Measurements from ENCODE around the gene AGPS.
A peak's percentile ranks its signal among the peaks of the same experiment; 100 is the strongest.
"Not testable (repeated sequence)": the region's sequence is repeated elsewhere in the genome, so short reads cannot be mapped to it uniquely, and the experiment has no call there.

AGPS gene

DNA sequence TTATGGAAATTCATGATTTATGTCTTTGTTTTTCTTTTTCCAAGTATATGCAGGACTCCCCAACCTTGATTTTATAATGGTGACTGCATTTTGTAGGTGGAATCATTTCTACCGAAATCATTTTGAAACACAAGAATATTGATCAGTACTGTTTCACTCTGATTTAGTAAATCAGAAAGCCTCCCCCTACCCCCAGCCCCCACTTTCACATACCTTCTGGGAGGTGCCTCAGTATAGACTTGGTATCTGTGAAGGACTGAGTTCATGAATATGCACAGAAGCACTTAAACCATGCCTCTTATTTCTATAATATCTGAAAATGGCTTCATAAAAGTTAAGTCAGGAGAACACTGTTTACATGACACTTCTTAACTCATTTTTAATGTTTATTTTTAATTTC, 147.7 kb downstream of the AGPS start:
- DNase-seq (ENCODE audit: low read depth, low spot score) = no peak
- no peak overlapping the region for H3K4me3 ChIP-seq (ENCODE audit: low read length)

GRCh38 chr2:177541258-177541991, 148.9 kb downstream of the AGPS start:
- no peak for DNase-seq (ENCODE audit: low read depth, low spot score)
- no peak overlapping the region for H3K4me3 ChIP-seq (ENCODE audit: low read length)

DNA sequence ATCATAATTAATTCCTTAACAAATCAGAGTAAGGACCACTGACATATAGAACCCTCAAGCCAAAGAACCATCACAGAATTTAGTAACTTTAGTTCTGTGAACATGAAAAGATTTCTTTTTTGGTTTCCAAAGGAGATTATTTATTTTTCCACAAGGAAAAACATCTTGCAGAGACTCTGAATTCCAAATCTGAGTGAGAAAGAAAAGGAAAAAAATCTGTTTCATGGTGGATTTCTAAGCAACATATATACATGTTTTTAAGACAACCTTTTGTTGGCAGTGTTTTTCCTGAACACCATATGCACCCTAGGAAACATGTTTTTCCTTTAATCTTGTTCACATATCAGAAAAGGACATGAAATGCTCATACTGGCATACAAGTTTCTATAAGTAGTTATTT, 149.8 kb downstream of the AGPS start:
- DNase-seq (ENCODE audit: low read depth, low spot score) = no peak

DNA sequence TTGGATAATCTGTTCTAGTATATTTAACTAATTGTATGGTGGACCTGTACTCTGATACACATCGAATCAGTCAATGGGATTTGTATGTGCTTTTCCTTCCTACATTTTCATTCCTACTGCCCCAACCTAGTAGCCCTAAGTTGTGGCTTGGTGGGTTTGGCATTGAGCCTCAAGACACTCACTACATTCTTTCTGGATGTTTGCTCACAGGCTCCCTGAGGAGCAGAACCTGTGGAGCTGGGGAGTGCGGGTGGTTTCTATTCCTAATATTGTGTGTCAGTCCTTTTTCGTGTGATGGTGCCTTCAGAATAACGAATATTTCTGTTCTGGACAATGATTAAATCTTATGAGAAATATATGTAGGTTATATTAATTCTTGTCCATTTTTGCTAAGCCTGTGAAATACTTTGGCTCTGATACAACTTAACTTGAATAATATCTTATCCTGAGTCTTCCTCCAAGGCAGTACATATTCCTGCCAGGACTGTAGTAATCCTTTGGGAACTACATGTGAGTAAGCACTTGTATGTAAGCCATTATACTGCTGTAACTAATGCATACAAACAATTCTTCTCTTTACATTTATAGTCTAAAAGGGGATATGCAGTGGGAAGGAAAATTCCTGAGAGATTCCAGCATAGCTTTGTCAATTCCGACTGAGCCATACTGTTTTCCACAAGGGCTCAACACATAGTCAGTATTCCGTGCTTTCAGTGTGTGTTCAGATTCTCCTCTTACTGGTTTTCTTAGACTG, 150.6 kb downstream of the AGPS start:
- no peak for DNase-seq (ENCODE audit: low read depth, low spot score)
- H3K4me3 ChIP-seq (ENCODE audit: low read length) = no peak overlapping the region

More for the DNA sequence above, 149.8 kb downstream of the AGPS start:
- no peak overlapping the region for H3K4me3 ChIP-seq (ENCODE audit: low read length)

GRCh38 chr2:177545143-177545542, 152.6 kb downstream of the AGPS start:
- no peak overlapping the region for H3K4me3 ChIP-seq (ENCODE audit: low read length)
- no peak for DNase-seq (ENCODE audit: low read depth, low spot score)

GRCh38 chr2:177545981-177546585, 153.5 kb downstream of the AGPS start:
- no peak for DNase-seq (ENCODE audit: low read depth, low spot score)
- no peak overlapping the region for H3K4me3 ChIP-seq (ENCODE audit: low read length)

- no peak overlapping the region for H3K4me3 ChIP-seq (ENCODE audit: low read length)
- DNase-seq (ENCODE audit: low read depth, low spot score) = no peak
Observed at GRCh38 chr2:177547122-177547521, 154.5 kb downstream of the AGPS start.

GRCh38 chr2:177547772-177548171, 155.2 kb downstream of the AGPS start:
- no peak for DNase-seq (ENCODE audit: low read depth, low spot score)
- H3K4me3 ChIP-seq (ENCODE audit: low read length) = no peak overlapping the region

GRCh38 chr2:177548636-177549035, 156.1 kb downstream of the AGPS start:
- DNase-seq (ENCODE audit: low read depth, low spot score) = no peak
- H3K4me3 ChIP-seq (ENCODE audit: low read length) = no peak overlapping the region

GRCh38 chr2:177549171-177549570, 156.6 kb downstream of the AGPS start:
- no peak for DNase-seq (ENCODE audit: low read depth, low spot score)

GRCh38 chr2:177550264-177551200, 158.0 kb downstream of the AGPS start:
- H3K4me3 ChIP-seq (ENCODE audit: low read length) = no peak overlapping the region
- no peak for DNase-seq (ENCODE audit: low read depth, low spot score)

More at GRCh38 chr2:177549171-177549570, 156.6 kb downstream of the AGPS start:
- H3K4me3 ChIP-seq (ENCODE audit: low read length) = no peak overlapping the region

- not testable (repeated sequence) for DNase-seq (ENCODE audit: low read depth, low spot score); H3K4me3 ChIP-seq (ENCODE audit: low read length)
Observed at GRCh38 chr2:177551360-177551759, 158.8 kb downstream of the AGPS start.

DNA sequence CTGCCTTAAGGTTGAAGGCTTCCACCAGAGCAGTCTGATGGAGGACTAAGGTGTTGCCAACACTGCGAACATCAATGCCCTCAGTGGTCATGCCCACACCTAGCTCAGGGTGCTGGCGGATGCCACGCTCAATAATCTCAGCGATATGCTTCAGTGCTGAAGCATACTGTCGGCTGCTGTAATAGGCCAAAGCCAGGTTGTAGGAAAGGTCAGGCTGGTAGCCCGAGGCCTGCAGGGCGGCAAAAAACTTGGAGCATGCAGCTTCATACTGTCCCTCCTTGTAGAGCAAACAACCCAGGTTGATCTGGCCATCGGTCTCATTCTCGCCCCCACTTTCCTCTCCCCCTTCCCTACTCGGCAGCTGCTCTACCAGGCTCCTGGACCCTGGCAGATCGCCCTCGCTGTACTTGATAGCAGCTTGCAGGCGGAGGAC, 159.4 kb downstream of the AGPS start:
- no peak for DNase-seq (ENCODE audit: low read depth, low spot score)
- peak overlapping the region; percentile 90 for H3K4me3 ChIP-seq (ENCODE audit: low read length)

GRCh38 chr2:177552422-177553175, 160.0 kb downstream of the AGPS start:
- peak; percentile 86 for DNase-seq (ENCODE audit: low read depth, low spot score)

DNA sequence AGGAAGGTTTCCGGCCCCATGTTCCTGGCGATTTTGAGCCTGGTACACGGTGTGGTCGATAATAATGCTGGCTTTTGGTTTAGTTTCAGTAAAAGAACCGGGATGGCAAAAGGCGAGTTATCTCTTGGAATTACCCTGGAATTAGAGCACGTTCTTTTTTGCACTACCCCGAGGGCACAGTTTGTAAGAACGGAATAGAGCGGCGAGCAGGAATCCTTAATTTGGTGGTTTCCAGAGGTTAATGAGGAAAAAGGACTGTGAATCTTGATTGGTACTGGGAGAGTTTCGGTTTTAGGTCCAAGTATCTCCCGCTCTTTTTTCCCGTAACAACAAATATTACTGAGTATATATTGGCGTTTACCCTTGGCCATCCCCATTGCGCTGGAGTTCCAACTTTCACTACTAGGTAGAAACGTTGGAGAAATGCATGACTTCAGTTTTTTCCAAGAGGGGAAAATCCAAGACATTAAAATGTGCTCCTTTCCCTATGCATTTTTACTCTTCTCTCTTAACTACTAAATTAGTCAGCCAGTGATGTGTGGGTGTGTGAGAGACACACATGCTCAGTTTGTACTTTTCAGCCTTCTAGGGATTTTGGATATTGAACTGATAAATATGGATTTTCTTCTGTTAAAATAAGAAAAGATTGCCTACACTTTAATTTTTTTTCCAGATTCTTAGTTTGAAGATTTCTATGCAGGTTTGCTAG, 160.8 kb downstream of the AGPS start:
- no peak for DNase-seq (ENCODE audit: low read depth, low spot score)
- peak overlapping the region; percentile 90 for H3K4me3 ChIP-seq (ENCODE audit: low read length)

More at GRCh38 chr2:177552422-177553175, 160.0 kb downstream of the AGPS start:
- peak overlapping the region; percentile 90 for H3K4me3 ChIP-seq (ENCODE audit: low read length)

GRCh38 chr2:177554365-177554764, 161.8 kb downstream of the AGPS start:
- no peak overlapping the region for H3K4me3 ChIP-seq (ENCODE audit: low read length)
- DNase-seq (ENCODE audit: low read depth, low spot score) = no peak

DNA sequence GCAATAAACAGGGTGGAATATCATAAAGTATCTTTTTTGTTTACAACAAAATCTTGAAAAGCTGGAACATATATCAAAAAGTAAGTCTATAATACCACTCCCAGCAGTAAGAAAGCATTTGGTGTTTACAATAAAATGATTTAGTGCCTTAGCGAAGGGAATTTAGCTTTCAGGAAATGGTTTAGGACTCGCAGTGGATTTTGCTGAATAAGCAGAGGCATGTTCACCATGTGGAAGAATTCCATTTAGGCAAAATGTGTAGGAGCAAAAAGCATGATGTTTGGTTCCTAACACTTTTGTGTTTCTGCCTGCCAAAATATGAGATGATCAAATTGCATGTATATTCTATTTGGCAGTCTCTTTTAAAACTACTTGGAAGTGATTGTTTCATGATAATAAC, 163.6 kb downstream of the AGPS start:
- H3K4me3 ChIP-seq (ENCODE audit: low read length) = no peak overlapping the region
- no peak for DNase-seq (ENCODE audit: low read depth, low spot score)

- H3K4me3 ChIP-seq (ENCODE audit: low read length) = no peak overlapping the region
- DNase-seq (ENCODE audit: low read depth, low spot score) = no peak
Observed at GRCh38 chr2:177557794-177558193, 165.2 kb downstream of the AGPS start.

Data from Jurkat, Clone E6-1 (cell line).